NOMO-1 treated with dmso at 0.1 percent for 144 hours (cell line): ENCODE measurements around the gene TMEM53.

Experiments used
- DNase-seq: peaks from one replicate; lab custom pipeline; 2025; ENCODE audit not compliant: unreplicated experiment; lab: John Stamatoyannopoulos, UW

Gene TMEM53

DNA sequence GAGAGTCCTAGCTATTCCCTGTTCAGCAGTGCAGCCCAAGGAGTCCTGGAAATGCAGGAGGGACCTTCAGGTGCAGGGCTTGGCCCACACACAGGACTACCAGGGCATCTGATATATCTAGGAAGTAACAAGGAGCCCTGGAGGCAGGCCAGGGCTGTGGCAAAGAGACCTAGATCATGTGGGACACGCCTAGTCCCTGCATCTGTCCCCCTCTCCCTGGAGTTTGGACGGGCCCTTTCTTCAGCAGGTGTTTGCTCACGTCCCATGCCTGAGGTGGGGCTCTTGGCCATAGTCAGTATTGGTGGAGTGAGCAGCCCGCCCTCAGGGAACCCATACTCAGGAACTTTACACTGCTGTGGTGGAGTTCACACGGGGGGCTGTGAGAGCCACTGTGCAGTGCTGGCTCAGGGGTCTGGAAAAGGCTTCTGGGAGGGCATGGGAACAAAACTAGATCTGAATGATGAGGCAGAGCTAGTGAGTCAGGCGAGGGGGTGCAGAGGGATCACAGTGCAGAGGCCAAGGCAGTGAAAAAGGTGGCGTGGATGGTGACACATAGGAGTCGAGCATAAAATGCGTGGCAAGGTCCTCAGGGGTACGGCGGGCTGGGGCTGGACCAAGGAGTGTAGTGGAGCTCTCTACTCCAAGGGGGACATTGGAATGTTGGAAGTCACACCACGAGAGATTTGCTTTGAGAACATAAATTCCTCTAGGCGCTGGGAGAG lies 25.6 kb downstream of the TMEM53 start:
- no peak for DNase-seq

DNA sequence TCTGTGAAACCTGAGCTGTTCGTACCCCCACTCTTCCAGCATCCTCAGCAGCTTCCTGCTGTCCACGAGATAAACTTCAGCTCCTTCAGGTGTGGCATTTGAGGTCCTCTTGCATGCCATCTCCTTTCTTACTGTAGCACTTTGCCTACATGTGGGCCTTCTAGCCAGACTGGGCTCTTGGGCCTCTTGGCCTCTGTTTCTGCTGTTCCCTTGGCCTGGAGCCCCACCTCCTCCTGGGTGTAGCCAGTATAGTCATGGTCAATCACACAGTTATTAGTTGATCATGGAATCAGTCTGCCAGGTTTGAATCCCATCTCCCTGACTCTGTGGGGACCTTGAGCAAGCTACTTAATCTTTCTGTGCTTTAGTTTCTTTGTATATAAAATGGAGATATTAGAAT lies 26.4 kb downstream of the TMEM53 start:
- DNase-seq = no peak

DNA sequence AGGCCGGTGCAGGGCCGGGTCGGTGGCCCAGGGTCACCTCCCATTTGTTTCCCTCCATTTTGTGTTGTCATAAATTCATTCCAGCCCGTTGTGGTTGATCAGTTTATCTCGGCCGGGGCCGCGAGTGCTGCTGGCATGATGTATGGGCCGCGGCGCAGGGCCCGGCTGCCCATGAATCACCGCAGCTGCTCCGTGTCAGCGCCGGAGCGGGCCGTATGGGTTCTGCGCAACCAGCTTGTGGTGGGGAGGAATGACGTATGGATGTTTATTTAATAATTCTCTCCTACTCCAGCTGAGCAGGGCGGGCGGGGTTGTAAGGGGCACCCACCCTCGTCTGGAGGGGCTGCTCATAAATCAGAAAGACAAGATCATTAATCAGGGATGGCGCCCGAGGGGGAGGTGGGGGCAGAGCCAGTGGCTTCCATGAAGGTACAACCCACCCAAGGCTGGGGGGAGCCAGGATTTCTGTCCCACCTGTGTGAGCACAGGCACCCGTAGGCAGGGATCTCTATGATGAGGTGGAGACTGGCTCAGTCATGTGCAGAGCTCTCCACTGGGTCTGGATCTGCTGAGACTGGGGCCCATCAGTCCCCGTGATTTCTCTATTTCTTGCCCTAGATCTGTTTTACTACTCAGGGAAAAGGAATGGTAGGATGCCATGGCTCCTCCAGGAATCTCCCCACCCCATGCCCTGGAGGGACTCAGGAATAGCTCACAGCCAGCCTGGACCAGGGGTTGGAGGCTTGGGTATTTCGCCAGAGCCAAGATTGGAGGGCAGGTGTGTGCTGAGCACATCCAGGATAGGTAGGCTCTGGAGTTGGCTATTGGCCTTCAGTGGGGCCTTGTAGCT lies 27.8 kb downstream of the TMEM53 start:
- DNase-seq = no peak

DNA sequence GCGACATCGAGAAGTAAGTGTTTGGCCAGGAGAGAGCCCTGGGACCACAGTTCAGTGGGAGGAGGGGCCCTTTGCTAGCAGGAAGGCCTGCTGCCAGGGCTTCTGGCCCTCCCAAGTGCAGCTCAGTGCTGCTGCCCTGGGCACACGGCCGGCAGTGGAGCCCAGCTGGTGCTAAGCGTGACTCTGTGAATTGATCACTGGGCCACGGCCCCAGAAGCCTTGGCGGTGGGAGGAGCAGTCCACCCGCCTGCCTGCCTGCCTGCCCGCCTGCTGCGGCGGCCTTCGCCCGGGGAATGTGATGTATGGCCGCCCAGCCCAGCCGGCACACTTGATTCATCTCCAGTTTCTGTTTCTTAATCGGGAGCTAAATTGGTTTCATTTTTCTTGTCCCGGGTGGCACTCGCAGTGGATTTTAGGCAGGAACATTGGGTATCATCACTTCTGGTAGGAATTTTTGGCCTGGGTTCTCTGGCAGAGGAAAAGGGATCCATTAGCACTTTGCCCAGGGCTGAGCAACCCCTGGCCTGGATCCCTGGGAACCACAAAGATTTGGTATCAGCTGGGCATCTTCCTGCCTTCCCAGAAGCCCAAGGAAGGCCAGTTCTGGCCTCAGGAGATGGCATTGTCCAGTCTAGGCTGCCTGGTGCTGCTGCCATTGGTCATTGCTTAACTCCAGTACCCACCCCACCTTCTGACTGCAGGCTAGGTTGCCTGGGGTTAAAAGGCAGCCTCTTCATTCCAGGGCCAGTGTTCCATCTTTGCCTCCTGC lies 28.6 kb downstream of the TMEM53 start:
- no peak for DNase-seq

GRCh38 chr1:44644806-44645205 lies 29.5 kb downstream of the TMEM53 start:
- no peak for DNase-seq

- DNase-seq = no peak
Measured at GRCh38 chr1:44643721-44644334, 30.5 kb downstream of the TMEM53 start.

- DNase-seq = no peak
Measured at GRCh38 chr1:44642925-44643324, 31.4 kb downstream of the TMEM53 start.

- no peak for DNase-seq
Measured at GRCh38 chr1:44642255-44642654, 32.0 kb downstream of the TMEM53 start.

GRCh38 chr1:44641126-44642102 lies 32.9 kb downstream of the TMEM53 start:
- DNase-seq = no peak

DNA sequence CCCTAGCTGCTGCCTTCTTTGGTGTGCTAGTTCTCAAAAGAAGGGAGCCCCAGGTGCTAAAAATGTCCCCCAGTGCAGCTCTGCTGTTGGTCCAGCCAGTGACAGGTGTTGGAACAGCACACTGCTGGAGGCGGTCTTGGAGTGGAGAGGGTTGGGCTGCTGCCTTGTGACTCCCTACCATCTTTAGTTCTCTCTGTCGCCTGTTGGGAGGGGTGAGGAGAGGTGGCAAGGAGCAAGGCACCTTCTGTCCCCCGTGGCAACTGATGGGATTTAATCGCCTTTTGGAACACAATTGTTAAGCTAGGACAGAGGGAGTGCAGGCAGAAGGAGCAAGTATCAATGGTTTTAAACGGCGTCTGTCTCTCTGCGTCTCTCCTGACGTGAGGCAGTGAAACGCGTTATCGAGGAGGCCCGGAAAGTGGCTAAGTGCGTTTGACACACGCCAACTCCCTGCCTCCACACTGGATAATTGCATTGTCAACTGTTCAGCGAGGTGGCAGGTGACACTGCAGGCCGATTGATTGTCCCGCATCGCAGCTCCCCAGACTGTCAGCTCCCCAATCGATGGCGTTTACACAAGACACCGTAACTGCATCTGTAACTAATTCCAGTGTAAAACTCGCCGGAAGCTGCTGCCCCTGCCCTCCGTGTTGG lies 34.0 kb downstream of the TMEM53 start:
- no peak for DNase-seq

DNA sequence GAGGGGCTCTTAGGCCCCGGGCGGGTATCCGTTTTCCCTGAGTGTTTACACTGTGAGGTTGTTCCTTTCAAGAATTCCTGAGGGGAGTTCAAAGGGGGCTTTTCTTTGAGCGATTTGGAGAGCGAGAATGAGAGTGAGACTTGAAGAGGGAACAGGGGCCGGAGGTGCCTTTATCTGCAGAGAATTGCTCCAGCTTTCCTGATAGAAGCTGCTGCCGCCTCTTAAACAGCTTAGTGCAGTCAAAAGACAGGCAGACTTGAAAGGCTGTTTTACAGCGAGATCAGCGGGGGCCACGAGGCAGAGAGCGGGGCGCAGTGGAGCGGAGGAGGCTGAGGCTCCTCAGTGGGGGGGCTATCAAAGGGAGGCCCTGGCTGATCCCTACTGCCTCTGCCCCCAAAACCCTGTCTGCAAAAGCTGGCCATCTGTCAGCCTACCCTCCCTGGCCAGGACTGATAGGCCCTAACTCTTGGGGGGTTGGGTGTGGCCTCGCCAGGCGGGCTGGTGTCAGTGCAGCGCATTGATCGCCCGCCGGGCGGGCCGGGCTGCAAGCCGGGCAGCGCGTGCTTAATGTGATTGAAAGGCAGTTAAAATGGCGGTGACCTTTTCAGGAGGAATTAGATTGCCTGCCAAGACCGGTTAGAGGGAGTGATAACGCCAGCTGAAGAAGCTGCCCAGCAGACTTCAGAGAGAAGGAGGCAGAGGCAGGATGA lies 36.4 kb downstream of the TMEM53 start:
- DNase-seq = no peak

DNA sequence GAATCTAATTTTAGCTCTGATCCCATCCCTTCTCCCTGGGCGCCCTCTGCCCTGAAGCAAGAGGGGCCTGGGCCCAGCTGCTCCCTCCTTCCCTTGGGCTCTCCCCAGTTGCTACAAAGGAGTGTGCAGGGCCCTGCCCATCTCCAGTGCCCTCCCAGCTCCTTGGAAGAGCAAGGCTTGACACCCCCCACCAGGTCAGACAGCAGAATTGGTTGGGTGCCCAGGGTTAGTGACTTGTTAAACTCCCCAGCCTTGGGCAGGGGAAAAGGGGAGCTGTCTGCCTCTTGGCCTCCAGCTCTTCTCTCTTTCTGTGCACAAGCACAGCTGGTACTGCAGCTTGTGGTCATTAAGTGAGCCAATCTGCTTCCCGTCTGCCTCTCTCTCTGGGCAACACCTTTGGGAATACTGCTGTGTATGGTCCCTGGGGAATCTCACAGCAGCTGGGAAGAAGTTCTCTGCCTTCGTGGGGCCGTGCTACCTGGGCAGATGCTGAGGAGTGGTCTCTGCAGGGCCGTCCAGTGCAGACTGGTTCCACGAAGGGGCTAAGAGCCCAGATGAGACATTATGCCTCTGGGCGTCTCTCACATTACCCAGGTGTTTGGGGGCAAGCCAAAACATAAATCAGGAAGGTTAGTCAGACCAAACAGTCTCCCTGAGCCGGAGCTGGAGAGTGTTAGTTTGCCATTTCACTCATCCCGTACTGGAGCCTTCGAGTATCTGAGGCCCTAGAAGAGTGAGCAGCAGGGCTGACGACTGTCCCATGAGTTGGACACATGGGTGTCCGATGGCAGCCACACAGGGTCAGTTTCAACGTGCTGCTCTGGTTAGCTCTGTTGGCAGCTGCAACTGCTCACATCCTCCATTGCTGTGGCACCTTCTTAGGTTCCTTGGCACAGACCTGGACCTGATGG lies 37.3 kb downstream of the TMEM53 start:
- DNase-seq = no peak

DNA sequence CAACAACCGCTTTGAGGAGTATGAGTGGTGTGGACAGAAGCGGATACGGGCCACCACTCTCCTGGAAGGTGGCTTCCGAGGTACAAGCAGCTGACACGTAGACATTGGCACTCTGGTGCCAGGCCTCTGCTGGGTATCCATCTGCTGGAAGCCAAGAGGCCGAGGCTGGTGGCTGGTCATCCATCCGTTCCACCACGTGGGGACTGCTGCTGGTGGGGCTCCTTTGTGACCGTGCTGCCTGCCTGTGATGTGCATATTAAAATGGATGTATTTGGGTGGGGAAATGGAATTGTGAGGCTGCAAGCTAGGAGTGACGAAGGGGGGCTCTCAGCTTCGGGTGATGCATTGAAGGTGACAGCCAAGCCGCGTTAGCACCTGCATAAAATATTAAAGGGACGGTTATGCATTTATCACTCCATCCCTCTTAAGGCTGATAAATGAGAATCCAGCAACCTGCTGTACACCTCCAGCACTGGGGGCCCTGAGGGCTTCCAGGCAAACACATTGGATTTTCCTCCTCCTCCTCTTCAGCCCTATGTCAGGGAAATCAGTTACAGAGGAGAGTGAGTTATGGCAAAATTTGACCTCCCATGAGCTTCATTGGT lies 38.1 kb downstream of the TMEM53 start:
- no peak for DNase-seq

DNA sequence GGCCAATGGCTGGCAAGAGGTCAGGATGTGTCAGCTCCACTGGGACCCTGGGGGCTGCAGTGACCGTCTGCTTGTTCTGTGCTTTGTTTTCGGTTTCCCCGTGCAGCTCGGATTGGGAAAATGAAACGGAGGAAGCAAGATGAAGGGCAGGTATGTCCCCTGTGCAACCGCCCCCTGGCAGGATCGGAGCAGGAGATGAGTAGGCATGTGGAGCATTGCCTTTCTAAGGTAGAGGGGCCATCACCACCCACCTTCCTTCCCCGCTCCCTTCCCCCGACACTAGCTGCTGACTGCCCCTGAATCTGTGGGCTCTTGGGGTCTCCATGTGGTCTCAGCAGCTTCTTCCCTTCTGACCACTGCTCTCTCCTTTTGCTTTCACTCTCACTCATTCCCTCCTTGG lies 38.8 kb downstream of the TMEM53 start:
- DNase-seq = no peak

- DNase-seq = no peak
Measured at GRCh38 chr1:44634606-44635189, 39.6 kb downstream of the TMEM53 start.

DNA sequence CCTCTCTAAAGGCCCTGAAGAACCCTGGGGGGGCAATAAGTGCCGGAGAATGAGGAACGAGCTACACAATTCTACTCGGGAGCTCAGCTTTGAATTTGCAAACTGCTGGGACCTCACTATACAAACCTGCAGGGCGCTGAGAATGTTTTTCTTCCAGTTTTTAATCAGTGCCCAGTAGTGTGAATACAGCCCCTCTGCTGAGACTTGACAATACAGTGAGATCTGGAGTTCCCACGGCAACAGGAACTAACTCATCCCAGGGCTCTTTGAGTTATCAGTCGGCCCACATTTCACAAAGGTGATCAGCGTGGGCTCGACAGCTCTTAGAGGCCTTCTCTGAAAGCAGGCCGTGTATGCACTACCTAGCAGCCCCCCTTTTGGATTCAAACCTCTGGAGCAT lies 41.7 kb downstream of the TMEM53 start:
- DNase-seq = no peak
